ENCODE results near the gene CPLANE1. TPM values are rescaled to one million over a fixed set of nuclear protein-coding genes. Genes with fewer than 3 reads are reported as not detected.

Gene CPLANE1
- total RNA-seq, 6 experiments from 2014 or later, result 3.3 to 6.7 (median 4.7) TPM

- DNase-seq, result no peak
- H3K9me3 ChIP-seq, result no peaks in the 10 kb centered on the region
- intact Hi-C loops (cut with DNase I), result no loop called here
- H3K4me1 ChIP-seq, result no peaks in the 10 kb centered on the region
- TF ChIP-seq CTCF (IDR thresholded peaks at IDR 0.05) (no peak), POLR2A (IDR thresholded peaks at IDR 0.05) (no peak)
- no peaks in the 10 kb centered on the region for H3K27me3 ChIP-seq
- H3K36me3 ChIP-seq, result peaks cover 0 to 3% (median 0%) of the 10 kb centered on the region in 4 donors
- peak in 1 of 4 donors; percentile 65 for ATAC-seq
- whole genome bisulfite sequencing (ENCODE audit: insufficient coverage, low coverage, low lambda C conversion rate, missing lambda C conversion rate), result 97% methylated on average over 2 of the region's 2 CpGs
- H3K27ac ChIP-seq, result no peak overlapping the region
- no peak overlapping the region for H3K4me3 ChIP-seq
These were observed 115.2 kb downstream of the CPLANE1 start for GRCh38 chr5:37133939-37134338.

- Histone ChIP-seq H3K27ac (no peak overlapping the region), H3K27me3 (no peaks in the 10 kb centered on the region), H3K36me3 (no peaks in the 10 kb centered on the region), H3K4me1 (no peaks in the 10 kb centered on the region), H3K9me3 (no peaks in the 10 kb centered on the region), H3K4me3 (no peak overlapping the region)
- ATAC-seq (no peak), DNase-seq (no peak)
- intact Hi-C loops (cut with DNase I), result no loop called here
- TF ChIP-seq POLR2A (IDR thresholded peaks at IDR 0.05) (no peak), CTCF (IDR thresholded peaks at IDR 0.05) (no peak)
- WGBS (ENCODE audit: insufficient coverage, low coverage, low lambda C conversion rate, missing lambda C conversion rate), result 89% methylated on average over 1 of the region's 1 CpG
These were observed 116.5 kb downstream of the CPLANE1 start for GRCh38 chr5:37132646-37133045.

- no peaks in the 10 kb centered on the region for H3K27me3 ChIP-seq
- ATAC-seq (no peak), DNase-seq (no peak)
- H3K4me3 ChIP-seq, result no peak overlapping the region
- TF ChIP-seq CTCF (IDR thresholded peaks at IDR 0.05) (no peak), POLR2A (IDR thresholded peaks at IDR 0.05) (no peak)
- H3K9me3 ChIP-seq, result no peaks in the 10 kb centered on the region
- peaks cover 0 to 3% (median 0%) of the 10 kb centered on the region in 4 donors for H3K36me3 ChIP-seq
- no peaks in the 10 kb centered on the region for H3K4me1 ChIP-seq
- H3K27ac ChIP-seq, result no peak overlapping the region
- 71% methylated on average over 6 of the region's 6 CpGs for WGBS (ENCODE audit: insufficient coverage, low coverage, low lambda C conversion rate, missing lambda C conversion rate)
- intact Hi-C loops (cut with DNase I), result no loop called here
These were observed 127.7 kb downstream of the CPLANE1 start for GRCh38 chr5:37121465-37121864.

- ATAC-seq (no peak), DNase-seq (no peak)
- Histone ChIP-seq H3K9me3 (no peaks in the 10 kb centered on the region), H3K27ac (no peak overlapping the region), H3K4me3 (no peak overlapping the region), H3K4me1 (no peaks in the 10 kb centered on the region), H3K36me3 (peaks cover 0 to 3% (median 0%) of the 10 kb centered on the region in 4 donors), H3K27me3 (no peaks in the 10 kb centered on the region)
- intact Hi-C loops (cut with DNase I), result no loop called here
- 43% methylated on average over 1 of the region's 1 CpG for WGBS (ENCODE audit: insufficient coverage, low coverage, low lambda C conversion rate, missing lambda C conversion rate)
- TF ChIP-seq POLR2A (IDR thresholded peaks at IDR 0.05) (no peak), CTCF (IDR thresholded peaks at IDR 0.05) (no peak)
These were observed 128.1 kb downstream of the CPLANE1 start for GRCh38 chr5:37121027-37121426.

- Histone ChIP-seq H3K36me3 (peaks cover 0 to 3% (median 0%) of the 10 kb centered on the region in 4 donors), H3K4me3 (no peak overlapping the region), H3K4me1 (no peaks in the 10 kb centered on the region), H3K9me3 (no peaks in the 10 kb centered on the region), H3K27me3 (no peaks in the 10 kb centered on the region), H3K27ac (no peak overlapping the region)
- no peak for DNase-seq
- no peak for ATAC-seq
- intact Hi-C loops (cut with DNase I), result no loop called here
- TF ChIP-seq POLR2A (IDR thresholded peaks at IDR 0.05) (no peak), CTCF (IDR thresholded peaks at IDR 0.05) (no peak)
- WGBS (ENCODE audit: insufficient coverage, low coverage, low lambda C conversion rate, missing lambda C conversion rate), result 92% methylated on average over 5 of the region's 5 CpGs
These were observed 128.9 kb downstream of the CPLANE1 start for GRCh38 chr5:37120270-37120669.
